SIG-M5 (cell line): ENCODE measurements around the gene SLC35F2.
"Not testable (repeated sequence)": the region's sequence is repeated elsewhere in the genome, so short reads cannot be mapped to it uniquely, and the experiment has no call there.

ENCODE experiments used
- DNase-seq: peaks from one replicate; lab custom pipeline; 2025; lab: John Stamatoyannopoulos, UW

The SLC35F2 gene

DNA sequence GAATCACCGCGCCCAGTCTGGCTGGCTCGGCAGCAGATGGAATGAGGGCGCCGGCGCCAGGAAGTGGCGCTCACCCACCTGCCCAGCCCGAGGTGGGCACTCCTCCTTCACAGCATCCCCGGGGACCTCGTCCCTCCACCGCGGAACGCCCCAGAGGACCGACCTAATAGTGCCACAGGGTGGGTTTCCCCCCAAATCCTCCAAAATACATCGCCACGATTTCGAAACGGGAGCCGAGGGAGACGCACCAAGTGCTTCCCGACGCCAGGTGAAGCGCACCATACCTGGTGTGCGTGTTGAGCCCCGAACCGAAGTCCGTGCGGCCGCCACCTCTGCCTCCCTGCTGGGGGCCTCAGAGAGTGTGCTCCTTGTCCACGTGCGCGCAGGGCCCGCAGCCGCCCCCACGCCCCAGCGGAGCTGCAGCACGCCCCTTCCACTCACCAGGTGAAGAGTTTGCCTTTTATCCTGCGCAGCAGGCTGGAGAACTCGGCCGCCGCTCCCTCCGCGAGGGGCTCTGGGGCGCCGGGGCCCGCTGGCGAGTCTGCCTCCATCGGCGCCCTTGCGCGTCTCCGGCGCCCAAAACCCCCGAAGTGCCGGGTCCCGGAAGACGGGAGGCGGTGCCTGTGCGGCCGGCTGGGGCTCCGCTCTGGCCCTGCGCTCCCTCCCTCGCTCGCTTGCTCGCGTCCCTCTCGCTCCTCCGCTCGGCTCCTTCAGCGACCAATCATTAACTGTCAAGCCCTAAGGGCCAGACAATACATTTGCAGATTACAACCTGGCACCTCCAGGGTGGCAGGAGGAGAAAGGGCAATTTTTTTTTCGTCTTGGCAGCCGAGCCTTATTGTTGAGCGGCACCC lies at the start of gene SLC35F2:
SLC35F2 (minus strand) TSS at position 571 of the 854 bp plus-strand sequence; CDS start at position 551, 20 bp downstream.
- DNase-seq, result no peak

GRCh38 chr11:107908211-107908610 lies 49.6 kb upstream of the SLC35F2 start:
- DNase-seq, result no peak

DNA sequence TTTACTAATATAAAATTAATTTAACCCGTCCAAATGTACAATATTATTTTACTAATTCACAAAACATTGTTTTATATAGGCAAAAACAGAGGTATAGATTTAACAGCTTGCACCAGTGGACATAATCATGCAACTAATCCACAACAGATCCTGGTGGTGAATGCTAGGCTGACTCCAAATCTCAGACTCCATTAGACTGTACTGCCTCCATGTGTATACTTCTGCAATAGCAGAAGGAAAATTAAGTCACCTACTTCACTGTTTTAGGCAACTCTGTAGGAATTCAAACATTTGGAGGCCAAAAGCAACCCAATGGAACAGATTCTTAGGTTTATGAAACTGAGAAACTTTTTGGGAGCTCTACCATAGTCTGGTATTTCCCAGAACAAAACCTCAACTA lies 39.7 kb upstream of the SLC35F2 start:
- DNase-seq, result no peak

DNA sequence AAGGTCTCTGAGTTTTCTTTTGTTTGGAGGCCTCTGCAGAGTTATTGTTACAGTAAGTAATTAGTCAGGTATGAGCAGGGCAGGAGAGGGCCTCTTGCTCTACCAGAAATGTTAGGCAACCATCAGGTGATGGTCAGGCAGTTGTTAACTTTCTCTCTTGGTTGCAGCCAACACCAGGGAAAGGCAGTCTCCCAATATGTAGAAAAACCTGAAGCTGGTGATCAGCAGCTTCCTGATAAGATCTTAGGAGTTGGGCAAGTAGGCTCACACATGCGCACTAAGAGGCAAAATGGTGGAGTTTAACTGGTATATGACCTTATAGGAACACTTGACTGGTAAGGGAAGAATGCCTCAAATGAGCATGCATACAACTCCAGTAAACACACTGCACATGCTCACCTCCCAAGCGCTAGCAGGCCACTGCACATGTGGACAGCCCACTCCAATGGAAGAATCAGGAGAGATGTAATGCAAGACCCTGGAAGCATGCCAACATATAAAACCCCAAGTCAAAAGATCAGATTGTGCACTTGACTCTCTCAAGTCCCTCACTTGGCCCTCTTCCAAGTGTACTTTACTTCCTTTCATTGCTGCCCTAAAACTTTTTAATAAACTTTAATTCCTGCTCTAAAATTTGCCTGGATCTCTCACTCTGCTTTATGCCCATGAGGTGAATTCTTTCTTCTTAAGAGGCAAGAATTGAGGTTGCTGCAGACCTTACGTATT lies 23.7 kb upstream of the SLC35F2 start:
- DNase-seq, result no peak

GRCh38 chr11:107881471-107881870 lies 22.9 kb upstream of the SLC35F2 start:
- DNase-seq, result not testable (repeated sequence)

DNA sequence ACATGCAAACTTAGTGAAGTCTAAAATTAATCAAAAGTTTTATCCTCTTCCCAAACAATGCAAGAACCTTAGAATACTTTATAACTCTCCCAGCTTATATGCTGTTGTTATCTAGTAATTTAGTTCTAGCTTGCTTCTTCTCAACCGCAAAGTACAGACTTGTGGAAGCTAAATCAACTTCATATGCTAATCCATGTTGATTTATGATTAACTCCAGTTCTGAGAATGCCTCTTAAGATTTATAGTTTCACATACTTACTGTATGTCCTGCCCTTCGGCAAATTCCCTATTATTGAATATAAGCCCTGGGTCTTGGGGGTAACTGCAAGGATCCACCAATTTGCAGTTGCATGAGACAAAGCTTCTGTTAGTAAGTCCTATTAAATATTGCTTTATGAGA lies 17.6 kb upstream of the SLC35F2 start:
- no peak for DNase-seq

DNA sequence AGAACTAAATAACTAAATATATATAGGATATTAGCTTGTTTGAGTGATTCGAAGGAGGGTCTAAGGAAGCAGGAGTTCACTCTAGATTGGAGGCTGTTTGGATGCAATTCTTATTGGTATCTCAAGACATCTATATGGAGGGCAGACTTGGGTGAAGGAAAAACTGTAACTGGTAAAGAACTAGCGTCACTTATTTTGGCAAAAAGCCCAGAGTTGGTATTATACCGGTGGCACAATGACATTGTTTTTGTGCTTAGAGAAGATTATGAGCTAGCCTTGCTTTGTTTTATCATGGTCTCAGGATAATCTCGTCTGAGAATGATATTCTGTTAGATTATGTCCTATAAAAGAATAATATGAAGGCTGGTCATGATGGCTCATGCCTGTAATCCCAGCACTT lies 6.0 kb upstream of the SLC35F2 start:
- no peak for DNase-seq

- no peak for DNase-seq
Measured at GRCh38 chr11:107860688-107861087, 2.1 kb upstream of the SLC35F2 start.

- DNase-seq, result not testable (repeated sequence)
Measured at GRCh38 chr11:107860240-107860620, 1.6 kb upstream of the SLC35F2 start.

GRCh38 chr11:107859459-107860239 lies 1.1 kb upstream of the SLC35F2 start:
- DNase-seq, result no peak

GRCh38 chr11:107857550-107858216 lies 904 bp downstream of the SLC35F2 start:
- DNase-seq, result no peak

DNA sequence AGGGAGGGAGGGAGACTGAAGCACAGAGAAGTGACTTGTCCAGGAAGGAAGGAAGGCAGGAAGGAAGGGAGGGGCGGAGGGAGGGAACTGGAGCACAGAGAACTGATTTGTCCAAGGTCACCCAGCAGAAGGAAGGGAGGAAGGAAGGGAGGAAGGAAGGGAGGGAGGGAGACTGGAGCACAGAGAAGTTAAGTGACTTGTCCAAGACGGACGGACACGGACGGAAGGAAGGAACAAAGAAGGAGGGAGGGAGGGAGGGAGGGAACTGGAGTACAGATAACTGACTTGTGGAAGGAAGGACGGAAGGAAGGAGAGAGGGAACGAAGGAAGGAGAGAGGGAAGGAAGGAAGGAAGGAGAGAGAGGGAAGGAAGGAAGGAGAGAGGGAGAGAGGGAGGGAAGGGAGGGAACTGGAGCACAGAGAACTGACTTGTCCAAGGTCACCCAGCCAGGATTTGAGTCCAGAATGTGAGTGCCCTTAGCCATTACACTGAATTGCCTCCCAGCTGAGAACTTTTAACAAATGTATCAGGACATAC lies 1.5 kb downstream of the SLC35F2 start:
- no peak for DNase-seq

DNA sequence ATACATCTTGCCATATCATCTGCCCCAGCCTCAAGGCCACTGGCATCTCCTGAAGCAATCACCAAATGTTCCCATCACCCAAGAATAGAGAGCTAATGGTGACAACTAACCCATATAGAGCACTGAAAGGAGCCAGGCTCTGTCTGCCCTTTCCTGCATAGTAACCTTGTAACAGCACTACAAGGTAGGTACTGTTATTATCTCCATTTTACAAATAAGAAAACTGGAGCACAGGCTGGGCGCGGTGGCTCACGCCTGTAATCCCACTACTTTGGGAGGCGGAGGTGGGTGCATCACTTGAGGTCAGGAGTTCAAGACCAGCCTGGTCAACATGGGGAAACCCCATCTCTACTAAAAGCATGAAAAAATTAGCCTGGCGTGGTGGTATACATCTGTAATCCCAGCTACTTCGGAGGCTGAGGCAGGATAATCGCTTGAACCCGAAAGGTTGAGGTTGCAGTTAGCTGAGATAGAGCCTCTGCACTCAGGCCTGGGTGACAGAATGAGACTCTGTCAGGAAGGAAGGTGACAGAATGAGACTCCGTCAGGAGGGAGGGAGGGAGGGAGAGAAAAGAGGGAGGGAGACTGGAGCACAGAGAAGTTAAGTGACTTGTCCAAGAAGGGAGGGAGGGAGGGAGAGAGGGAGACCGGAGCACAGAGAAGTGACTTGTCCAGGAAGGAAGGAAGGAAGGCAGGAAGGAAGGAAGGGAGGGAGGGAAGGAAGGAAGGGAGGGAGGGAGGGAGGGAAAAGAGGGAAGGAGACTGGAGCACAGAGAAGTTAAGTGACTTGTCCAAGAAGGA lies 2.2 kb downstream of the SLC35F2 start:
- DNase-seq, result no peak

DNA sequence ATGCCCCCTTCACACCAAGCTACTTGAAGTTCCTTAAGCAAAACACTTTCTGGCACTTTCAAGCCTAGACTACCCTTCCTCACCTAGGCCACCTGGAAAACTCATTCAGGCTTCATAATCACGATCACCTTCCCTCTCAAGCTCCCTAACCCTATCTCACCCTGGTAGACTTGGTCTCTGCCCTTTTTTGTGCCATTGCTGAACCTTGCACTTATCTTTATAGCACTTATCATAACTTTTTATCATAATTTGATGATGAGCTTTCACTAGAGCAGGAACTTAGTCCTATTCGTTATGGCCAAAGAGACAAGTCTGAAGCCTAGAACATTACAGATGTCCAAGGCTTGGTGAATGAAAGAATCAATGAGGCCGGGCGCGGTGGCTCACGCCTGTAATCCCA lies 5.5 kb downstream of the SLC35F2 start:
- no peak for DNase-seq

DNA sequence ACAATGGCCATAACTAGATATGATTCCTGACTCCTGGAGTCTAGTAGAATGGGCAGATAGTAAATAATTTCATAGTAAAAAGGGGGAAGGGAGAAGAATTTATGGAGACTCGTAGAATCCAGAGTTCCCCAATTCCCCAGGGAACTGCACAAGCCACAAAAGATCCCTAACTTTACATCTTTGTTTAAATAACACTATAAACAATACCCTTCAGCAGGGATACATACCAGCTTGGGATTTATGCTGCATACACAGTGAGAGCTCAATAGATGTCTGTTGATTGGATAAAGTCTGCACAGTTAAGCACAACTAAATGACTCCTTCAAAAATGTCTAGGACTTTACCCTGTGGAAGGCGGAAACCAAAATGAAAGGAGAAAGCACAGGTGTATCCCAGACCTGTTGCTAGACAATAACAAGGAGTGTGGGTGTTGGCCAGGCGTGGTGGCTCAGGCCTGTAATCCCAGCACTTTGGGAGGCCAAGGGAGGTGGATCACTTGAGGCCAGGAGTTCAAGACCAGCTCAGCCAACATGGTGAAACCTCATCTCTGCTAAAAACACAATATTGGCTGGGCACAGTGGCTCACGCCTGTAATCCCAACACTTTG lies 6.8 kb downstream of the SLC35F2 start:
- DNase-seq, result no peak

- DNase-seq, result no peak
Measured at GRCh38 chr11:107849790-107850189, 8.8 kb downstream of the SLC35F2 start.

DNA sequence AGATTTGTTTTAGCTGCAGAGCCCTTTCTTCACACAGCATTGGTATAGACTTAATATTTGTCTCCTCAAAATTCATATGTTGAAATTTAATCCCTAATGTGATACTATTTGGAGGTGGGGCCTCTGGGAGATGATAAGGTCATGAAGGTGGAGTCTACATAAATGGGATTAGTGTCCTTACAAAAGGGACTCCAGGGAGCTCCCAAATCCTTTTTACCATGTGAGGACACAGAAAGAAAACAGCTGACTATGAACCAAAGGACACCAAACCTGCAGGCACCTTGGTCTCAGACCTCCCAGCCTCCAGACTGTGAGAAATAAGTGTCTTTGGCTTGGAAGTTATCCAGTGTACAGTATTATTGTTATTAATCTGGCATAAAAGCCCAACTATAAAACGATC lies 10.2 kb downstream of the SLC35F2 start:
- DNase-seq, result no peak

DNA sequence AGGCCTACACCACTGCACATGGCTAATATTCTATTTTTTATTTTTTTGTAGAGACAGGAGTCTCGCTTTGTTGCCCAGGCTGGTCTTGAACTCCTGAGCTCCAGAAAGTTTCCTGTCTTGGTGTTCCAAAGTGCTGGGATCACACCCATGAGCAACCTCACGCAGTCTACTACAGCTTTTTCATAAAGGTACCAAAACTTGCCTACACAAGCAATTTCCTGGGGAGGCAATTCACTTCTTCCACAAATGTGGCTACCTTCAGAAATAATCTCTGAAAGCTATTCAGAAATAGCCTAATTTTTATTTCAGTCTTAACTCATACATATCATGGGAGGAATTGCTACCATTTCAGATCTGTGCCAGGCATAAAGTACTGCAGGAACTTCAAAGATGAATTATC lies 11.4 kb downstream of the SLC35F2 start:
- DNase-seq, result no peak

GRCh38 chr11:107844041-107844440 lies 14.5 kb downstream of the SLC35F2 start:
- DNase-seq, result no peak

- no peak for DNase-seq
Measured at GRCh38 chr11:107842412-107843100, 16.0 kb downstream of the SLC35F2 start.
